Vagina (tissue), 2 donors: ENCODE results near the gene FOXD3. TPM values are rescaled to one million over a fixed set of nuclear protein-coding genes. Genes with fewer than 3 reads are reported as not detected.

Experiments used
- DNase-seq, 2 donors: peaks; one replicate each; pipeline ENCODE4 v3.0.0-alpha.2; 2017; ENCODE audit errors: extremely low spot score in 2 of 2
- H3K27ac ChIP-seq: fragments of 200-600 bp; sonication (generic); one replicate; pipeline ENCODE4 v1.5.1; 2019
- H3K27me3 ChIP-seq: fragments of 200-600 bp; sonication (generic); one replicate; pipeline ENCODE4 v1.5.1; 2019
- H3K36me3 ChIP-seq, 2 donors: fragments of 200-600 bp; sonication (generic); one replicate each; pipeline ENCODE4 v1.5.1; 2017 to 2019
- H3K4me1 ChIP-seq: fragments of 200-600 bp; sonication (generic); one replicate; pipeline ENCODE4 v1.5.1; 2019
- H3K4me3 ChIP-seq, 2 donors: fragments of 200-600 bp; sonication (generic); 1 replicate in 1 of 2; 2 replicates in 1 of 2; pipeline ENCODE4 v1.5.1; 2016 to 2019
- H3K9me3 ChIP-seq: fragments of 200-600 bp; sonication (generic); one replicate; pipeline ENCODE4 v1.5.1; 2019
- POLR2A ChIP-seq, 2 donors: fragments of 450-650 bp; IDR thresholded peaks; one replicate each; pipeline ENCODE4 v1.6.1; 2017; ENCODE audit warnings: antibody characterized with exemption in 2 of 2, mild to moderate bottlenecking in 2 of 2, moderate library complexity in 2 of 2
- POLR2AphosphoS5 ChIP-seq, 2 donors: sonication (generic); formaldehyde crosslinking; IDR thresholded peaks; one replicate each; pipeline ENCODE4 v1.9.0; 2017; ENCODE audit warnings: antibody characterized with exemption in 2 of 2, mild to moderate bottlenecking in 2 of 2, low read depth in 1 of 2; ENCODE audit not compliant: insufficient read depth in 1 of 2
- intact Hi-C: fragments of 100-400 bp; cut with DNase I; formaldehyde crosslinking; loops from one replicate; pipeline ENCODE4 v1.15.1; 2023
- total RNA-seq: library from RNA; depleted of rRNA; stranded (reverse); fragments of >200 nt; gene quantifications from one replicate; pipeline ENCODE4 v1.2.3, GENCODE V29; 2016
- TF ChIP-seq, protein P1 (sequence below), 3 experiments: fragments of 450-650 bp in 2 of 3; fragments of 200-600 bp in 1 of 3; sonication (generic) in 1 of 3; IDR thresholded peaks; one replicate each; pipeline ENCODE4 v1.5.1; 2017 to 2019; ENCODE audit warnings: antibody characterized with exemption in 3 of 3, mild to moderate bottlenecking in 2 of 3, moderate library complexity in 2 of 3

The FOXD3 gene
- total RNA-seq, 1 donor from 2014 or later: not detected

DNA sequence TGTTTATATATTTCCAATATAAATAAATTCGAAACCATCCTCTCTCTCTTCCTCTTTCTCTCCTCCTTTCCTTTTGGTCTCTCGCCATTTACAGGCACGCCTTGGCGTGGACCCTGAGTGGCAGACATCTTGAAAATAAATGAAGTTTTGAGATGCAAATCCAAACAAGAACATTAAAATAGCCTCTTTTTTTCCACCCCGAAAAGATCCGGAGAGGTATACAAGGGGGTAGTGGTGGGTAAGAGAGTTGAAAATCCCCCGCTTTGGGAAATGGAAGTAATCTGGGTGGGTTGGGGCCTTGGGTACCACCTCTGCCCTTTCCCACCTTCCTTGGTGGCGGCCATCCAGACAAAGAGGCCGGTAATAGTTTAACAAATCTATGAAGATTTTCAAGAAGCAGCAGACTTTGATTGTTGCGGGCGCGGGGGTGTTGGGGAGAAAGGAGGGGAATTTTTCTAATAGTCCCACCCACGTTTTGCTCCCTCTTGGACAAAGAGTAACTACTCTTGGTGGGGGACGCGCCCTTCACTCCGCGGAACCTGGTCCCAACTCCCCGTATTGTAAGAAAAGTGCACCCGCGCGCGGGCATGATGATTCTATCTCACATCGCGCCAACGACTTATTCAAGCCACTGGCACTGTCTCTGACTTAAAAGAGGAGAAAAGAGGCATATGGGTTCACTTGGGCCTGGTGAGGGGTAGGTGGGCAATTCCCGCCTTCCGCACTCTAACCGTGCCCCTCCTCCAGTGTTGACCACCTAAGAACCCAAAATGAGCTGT is 4.0 kb upstream of the FOXD3 start:
- intact Hi-C loops: no loop called here
- no peaks in the 10 kb centered on the region for H3K36me3 ChIP-seq
- no peaks in the 10 kb centered on the region for H3K9me3 ChIP-seq
- TF ChIP-seq, protein P1, sequence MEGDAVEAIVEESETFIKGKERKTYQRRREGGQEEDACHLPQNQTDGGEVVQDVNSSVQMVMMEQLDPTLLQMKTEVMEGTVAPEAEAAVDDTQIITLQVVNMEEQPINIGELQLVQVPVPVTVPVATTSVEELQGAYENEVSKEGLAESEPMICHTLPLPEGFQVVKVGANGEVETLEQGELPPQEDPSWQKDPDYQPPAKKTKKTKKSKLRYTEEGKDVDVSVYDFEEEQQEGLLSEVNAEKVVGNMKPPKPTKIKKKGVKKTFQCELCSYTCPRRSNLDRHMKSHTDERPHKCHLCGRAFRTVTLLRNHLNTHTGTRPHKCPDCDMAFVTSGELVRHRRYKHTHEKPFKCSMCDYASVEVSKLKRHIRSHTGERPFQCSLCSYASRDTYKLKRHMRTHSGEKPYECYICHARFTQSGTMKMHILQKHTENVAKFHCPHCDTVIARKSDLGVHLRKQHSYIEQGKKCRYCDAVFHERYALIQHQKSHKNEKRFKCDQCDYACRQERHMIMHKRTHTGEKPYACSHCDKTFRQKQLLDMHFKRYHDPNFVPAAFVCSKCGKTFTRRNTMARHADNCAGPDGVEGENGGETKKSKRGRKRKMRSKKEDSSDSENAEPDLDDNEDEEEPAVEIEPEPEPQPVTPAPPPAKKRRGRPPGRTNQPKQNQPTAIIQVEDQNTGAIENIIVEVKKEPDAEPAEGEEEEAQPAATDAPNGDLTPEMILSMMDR (IDR thresholded peaks at IDR 0.05): no peak
- no peak for TF ChIP-seq POLR2AphosphoS5 (IDR thresholded peaks at IDR 0.05; ENCODE audit: insufficient read depth in 1 of 2, low read depth in 1 of 2)
- DNase-seq: no peak
- H3K27me3 ChIP-seq: peaks cover 52% of the 10 kb centered on the region
- peaks cover 36% of the 10 kb centered on the region for H3K4me1 ChIP-seq
- H3K4me3 ChIP-seq: no peak overlapping the region
- no peak overlapping the region for H3K27ac ChIP-seq

DNA sequence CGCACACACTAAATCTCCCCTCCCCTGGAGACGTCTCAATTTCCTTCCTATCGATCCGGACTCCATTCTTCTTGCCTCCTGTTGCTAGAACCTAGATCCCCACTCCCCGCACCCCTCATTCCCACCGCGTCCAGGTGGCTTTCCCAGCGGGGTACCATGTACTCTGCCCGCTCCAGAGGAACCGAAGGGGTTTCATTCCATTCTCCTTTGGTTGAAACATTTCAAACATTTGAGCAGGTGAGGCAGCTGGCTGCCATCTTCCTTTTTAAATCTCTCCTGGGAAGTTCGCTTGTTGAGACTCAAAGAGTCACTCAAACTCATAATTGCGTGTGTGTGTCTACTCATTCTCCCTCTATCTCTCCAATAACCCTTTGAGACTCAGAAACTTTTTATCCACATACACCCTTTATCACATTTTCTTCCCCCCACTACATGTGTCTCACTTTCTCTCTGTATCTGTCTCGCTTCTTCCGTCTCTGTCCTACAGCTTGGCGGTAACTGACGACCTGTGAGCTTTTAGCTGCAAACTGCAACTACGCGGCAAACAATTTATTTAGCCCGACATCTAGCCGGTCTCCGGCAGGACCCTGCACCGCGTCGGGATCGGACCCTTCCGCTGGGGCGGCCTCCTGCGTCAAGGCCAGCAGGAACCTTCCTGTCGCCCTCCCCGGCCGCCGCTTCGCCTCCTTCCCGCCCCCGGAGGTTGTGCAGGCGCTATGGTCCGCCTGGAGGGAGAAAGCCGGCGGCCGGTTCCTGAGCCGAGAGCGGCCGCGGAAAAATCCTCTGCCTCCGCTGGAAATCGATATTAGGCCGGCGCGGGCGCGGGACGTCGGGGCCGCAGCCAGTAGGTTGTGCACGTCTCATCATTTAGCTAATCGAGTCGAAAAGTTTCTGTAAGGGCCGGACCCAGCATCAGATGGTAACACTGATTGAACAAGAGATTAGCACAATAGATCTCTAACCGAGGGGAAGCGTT is 3.0 kb upstream of the FOXD3 start:
- peaks cover 56% of the 10 kb centered on the region for H3K27me3 ChIP-seq
- DNase-seq: no peak
- TF ChIP-seq POLR2AphosphoS5 (IDR thresholded peaks at IDR 0.05; ENCODE audit: insufficient read depth in 1 of 2, low read depth in 1 of 2) (no peak), POLR2A (IDR thresholded peaks at IDR 0.05) (no peak)
- TF ChIP-seq, protein P1 (IDR thresholded peaks at IDR 0.05): no peak
- H3K9me3 ChIP-seq: no peaks in the 10 kb centered on the region
- no peak overlapping the region for H3K27ac ChIP-seq
- H3K4me3 ChIP-seq: peak overlapping the region in 1 of 2 donors; percentile 1
- peaks cover 39% of the 10 kb centered on the region for H3K4me1 ChIP-seq
- intact Hi-C loops: no loop called here
- H3K36me3 ChIP-seq: no peaks in the 10 kb centered on the region

DNA sequence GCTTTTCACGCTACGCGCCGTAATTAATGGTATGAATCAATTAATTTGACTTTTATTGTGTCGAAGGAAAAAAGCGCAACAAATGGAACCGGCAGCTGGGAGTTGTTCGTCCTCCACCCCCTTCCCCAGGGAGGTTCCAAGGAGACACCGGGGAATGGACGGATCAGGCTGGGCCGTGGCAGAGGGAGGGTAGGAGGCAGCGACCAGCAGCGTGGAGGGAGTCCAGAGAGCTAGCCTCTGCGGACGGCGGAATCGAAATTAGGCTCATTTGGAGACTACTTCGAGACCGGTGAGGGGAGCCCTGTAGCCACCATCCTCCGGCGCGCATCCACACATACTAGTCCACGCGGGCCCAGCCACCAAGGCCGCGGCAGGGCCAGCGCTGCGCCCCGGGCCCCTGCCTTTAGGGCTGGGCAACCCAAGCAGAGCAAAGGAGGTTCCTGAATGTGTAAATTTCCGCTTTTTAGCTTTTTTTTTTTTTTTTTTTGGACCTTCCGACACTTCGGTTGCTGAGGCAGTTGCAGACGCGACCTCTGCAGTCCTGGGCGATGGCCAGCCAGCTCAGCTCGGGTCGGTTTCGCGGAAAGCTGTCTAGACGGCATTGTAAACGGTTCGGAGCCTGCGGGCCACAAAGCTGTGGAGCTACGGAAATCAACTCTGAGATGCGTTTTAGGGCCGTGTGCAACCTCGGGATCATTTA is 2.2 kb upstream of the FOXD3 start:
- Histone ChIP-seq H3K27me3 (peaks cover 61% of the 10 kb centered on the region), H3K4me1 (peaks cover 43% of the 10 kb centered on the region), H3K9me3 (no peaks in the 10 kb centered on the region), H3K4me3 (peak overlapping the region in 1 of 2 donors; percentile 1), H3K27ac (no peak overlapping the region), H3K36me3 (no peaks in the 10 kb centered on the region)
- DNase-seq: no peak
- intact Hi-C loops: no loop called here
- TF ChIP-seq, protein P1 (IDR thresholded peaks at IDR 0.05): no peak
- TF ChIP-seq POLR2AphosphoS5 (IDR thresholded peaks at IDR 0.05; ENCODE audit: insufficient read depth in 1 of 2, low read depth in 1 of 2) (no peak), POLR2A (IDR thresholded peaks at IDR 0.05) (no peak)

DNA sequence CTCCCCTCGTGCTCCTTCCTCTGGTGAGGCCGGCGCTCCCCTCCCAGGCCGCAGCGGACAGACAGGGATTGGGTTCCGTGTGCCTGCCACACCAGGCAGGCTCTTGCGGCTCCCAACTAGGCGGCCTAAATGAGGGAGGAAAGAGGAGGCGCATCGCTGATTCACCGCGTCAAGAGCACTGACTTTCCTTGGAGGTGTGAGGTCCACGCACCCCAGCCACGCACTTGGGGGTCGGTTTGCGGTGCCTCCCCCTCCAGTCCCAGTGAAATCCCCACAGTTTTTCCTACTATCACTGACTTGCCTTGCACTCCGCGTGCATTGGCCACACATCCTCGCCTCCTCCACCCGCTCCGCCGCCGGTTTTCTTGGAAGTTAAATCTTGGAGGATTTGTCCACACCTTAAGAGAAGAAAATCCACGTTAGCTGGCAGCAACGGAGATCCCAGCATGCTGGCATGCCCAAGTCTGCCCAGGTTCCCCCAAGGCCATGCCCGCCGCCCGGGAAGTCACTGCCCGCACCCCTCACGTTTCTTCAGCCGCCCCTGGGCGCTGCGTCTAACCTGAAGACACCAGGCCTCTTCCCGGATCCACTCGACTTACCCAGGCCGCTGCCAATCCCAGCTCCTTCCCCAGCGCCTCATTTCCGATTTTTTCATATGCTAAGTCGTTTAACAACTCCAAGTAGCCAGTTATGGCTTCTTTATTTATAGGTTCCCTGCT is 1.1 kb upstream of the FOXD3 start:
- DNase-seq: no peak
- intact Hi-C loops: no loop called here
- Histone ChIP-seq H3K27me3 (peaks cover 61% of the 10 kb centered on the region), H3K4me3 (peak overlapping the region; percentile 45 to 69), H3K4me1 (peaks cover 43% of the 10 kb centered on the region), H3K9me3 (no peaks in the 10 kb centered on the region), H3K36me3 (no peaks in the 10 kb centered on the region), H3K27ac (no peak overlapping the region)
- TF ChIP-seq, protein P1 (IDR thresholded peaks at IDR 0.05): no peak
- TF ChIP-seq POLR2A (IDR thresholded peaks at IDR 0.05) (no peak), POLR2AphosphoS5 (IDR thresholded peaks at IDR 0.05; ENCODE audit: insufficient read depth in 1 of 2, low read depth in 1 of 2) (no peak)
